ENCODE results near the gene KCNH1.
"Not testable (repeated sequence)": the region's sequence is repeated elsewhere in the genome, so short reads cannot be mapped to it uniquely, and the experiment has no call there.

KCNH1 gene

DNA sequence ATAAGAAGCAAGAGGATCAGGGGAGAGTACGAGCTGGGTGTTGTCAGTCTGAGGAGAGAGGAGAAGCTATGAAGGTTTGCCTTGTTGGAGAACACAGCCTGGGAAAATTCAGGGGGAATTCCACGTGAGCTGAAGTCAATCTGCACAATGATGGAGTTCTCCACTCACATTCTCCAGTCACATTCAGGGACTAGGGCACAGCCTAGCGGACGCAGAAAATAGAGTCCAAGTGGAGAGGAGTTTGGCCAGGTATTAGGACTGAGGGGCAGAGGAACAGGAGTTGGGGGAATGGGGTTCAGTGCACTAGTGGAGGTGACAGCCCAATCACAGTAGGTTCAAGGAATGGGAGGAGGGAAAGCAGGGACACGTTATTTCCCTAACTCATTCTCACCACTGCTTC, 124.0 kb downstream of the KCNH1 start:
- no peak for DNase-seq (ENCODE audit: low read depth)

DNA sequence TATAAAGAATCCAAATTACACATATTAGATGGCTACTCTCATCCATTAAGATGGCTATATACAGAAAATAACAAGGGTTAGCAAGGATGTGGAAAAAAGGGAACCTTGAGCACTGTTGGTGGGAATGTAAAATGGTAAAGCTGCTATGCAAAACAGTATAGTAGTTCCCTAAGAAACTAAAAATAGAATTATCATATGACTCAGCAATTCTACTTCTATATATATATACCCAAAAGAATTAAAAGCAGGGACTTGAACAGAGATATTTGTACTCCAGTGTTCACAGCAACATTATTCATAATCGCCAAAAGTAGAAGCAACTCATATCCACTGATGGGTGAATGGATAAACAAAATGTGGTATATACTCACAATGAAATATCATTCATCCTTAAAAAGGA, 126.1 kb downstream of the KCNH1 start:
- no peak for DNase-seq (ENCODE audit: low read depth)

DNA sequence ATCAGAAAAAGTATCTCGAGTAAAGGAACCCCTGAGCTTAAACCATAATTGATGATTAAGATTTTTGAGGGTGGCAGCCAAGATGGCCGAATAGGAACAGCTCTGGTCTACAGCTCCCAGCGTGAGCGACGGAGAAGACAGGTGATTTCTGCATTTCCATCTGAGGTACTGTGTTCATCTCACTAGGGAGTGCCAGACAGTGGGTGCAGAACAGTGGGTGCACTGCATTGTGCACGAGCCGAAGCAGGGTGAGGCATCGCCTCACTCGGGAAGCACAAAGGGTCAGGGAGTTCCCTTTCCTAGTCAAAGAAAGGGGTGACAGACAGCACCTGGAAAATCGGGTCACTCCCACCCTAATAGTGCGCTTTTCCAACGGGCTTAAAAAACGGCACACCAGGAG, 138.0 kb downstream of the KCNH1 start:
- not testable (repeated sequence) for DNase-seq (ENCODE audit: low read depth)

DNA sequence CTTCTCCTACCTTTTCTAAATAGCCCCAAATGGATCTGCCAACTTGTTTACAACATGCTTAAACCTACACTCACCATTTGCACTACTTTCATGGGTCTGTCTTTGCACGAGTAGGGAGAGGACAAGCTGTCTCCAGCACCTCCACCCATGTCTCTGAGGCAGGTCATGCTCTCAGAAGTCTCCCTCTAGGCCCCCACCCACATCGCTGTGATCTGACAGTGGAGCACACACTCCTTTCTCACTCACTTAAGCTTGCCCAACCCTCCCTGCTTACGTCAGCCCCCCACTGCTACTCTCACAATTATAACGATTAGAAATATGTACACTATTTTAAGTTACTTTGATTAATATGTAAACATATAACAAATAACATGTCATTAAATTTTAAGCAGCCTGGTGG, 141.1 kb downstream of the KCNH1 start:
- no peak for DNase-seq (ENCODE audit: low read depth)

DNA sequence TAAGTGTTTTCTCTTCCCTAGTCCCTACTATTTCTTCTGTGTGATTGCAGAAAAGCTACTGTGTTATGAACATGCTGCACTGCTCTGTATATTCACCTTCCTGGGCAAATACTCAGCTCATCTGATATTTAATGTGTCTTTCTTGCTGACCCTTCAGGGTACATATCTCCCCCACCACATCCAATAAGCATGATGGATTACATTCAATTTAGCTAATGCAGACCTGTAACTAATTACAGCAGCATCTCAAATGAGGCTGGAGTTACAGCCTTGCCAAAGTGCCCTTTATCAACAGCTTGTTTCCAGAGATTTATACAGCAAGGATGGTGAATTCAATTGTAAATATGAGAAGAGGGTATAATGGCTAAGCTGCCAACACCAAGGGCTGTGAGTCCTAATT, 144.0 kb downstream of the KCNH1 start:
- no peak for DNase-seq (ENCODE audit: low read depth)

DNA sequence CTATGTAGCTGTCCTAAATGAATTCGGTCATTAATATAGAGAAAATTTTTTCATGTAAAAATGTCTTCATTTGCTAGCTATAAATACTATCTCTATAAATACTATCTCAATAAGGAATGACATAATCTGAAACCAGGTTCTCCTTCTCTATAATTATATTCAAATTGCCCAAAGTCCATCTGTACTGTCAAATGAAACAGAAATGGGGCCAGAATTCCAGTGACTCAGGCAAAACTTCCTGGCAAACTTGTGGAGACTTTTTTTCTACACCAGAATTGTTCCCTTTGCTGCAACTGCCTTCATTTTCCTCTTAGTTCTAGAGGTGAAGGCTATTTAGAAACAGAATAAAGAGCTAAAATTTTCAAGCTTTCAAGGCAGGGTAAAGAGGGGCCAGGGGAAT, 152.5 kb downstream of the KCNH1 start:
- no peak for DNase-seq (ENCODE audit: low read depth)

DNA sequence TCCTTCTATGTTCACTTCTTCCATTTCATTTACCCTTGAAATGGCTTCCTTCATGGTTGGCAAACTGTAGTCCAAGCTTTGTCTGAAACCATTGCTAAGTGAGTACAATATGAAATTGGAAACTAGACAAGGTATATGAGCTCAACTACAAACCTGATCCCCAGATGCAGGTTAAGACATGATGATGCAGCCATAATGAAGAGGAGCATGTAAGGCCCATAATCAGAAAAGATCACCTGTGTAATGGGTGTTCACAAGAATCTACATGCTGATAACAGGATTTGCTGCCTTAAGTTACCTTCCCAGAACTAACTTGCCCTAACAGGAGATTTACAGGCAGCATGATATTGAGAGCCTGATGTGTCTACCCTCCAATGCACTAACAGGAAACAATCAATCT, 153.9 kb downstream of the KCNH1 start:
- DNase-seq (ENCODE audit: low read depth): no peak

DNA sequence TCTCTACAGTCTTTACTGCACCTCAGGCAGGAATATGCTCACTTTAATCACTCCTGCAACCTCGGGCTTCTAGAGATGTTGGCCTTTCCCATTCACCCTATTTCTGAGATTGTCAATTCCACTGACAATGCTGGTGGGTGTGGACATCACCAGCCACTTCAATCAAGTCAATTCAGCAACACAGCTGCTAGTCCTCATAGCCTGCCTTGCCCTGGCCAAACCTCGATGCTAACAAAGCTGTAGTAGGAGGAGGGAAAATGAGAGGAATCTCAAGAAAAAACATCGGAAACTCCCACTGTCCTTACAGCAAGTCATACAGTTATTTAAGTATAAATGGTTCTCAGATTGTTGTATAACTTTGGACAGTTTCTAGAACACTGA, 155.0 kb downstream of the KCNH1 start:
- no peak for DNase-seq (ENCODE audit: low read depth)

DNA sequence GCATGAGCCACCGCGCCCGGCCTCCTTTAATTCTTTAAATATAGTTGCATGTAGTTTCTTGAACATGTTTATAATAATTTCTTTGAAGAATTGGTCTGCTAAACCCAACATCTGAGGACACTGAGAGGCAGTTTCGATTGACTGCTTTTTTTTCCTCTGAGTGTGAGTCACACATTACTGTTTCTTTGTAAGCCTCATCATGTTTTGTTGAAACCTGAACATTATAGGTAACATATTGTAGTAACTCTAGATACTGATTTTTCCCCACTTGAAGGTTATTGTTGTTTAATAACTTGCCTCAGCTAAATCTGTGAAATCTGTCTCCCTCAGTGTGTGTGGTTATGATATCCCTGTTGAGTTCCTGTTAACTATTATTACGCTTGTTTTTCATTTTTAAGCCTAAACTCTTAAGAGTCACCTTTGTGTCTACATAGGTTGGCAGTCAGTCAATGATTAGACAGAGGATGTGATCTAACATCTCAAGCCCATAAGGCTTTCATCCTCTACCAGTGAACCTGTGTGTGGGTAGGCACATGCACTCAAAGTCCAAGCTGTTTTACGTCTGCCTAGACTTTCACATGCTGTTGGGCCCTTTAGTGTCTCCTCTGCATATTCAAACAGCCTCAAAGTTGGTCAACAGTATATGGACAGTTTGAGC, 155.5 kb downstream of the KCNH1 start:
- DNase-seq (ENCODE audit: low read depth): no peak

DNA sequence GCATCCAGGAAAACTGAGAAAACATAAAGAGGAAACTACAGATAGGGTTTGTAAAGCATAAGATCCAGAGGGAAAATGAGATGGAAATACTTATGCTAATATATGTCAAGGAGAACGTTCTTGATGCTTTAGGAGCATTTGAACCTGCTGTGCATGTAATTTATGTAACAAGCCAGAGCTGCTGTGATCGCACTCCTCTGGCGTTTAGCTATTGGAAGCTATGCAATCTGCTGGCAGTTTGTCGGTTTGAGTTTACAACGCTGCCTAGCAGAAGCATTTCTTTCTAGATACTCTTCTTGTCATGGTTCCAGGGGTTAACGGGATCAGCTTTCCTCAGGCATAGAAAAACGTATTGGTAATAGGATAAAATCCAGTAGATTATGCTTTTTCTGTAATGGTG, 182.7 kb downstream of the KCNH1 start:
- no peak for DNase-seq (ENCODE audit: low read depth)

DNA sequence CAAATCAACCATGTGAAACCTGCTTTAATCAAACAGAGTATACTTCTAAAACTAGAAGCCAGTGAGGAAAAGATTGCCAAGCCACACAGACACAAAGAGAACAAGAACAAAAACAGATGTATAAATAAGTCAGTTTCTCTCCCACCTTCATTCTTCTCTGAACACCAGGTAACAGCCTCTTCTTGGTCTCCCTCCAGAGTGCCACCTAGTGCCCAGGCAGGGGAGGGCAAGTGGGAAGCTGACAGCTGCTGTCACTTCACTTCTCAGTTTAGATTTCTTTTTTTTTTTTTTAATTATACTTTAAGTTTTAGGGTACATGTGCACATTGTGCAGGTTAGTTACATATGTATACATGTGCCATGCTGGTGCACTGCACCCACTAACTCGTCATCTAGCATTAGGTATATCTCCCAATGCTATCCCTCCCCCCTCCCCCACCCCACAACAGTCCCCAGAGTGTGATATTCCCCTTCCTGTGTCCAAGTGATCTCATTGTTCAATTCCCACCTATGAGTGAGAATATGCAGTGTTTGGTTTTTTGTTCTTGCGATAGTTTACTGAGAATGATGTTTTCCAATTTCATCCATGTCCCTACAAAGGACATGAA, 183.9 kb downstream of the KCNH1 start:
- DNase-seq (ENCODE audit: low read depth): peak; percentile 22

DNA sequence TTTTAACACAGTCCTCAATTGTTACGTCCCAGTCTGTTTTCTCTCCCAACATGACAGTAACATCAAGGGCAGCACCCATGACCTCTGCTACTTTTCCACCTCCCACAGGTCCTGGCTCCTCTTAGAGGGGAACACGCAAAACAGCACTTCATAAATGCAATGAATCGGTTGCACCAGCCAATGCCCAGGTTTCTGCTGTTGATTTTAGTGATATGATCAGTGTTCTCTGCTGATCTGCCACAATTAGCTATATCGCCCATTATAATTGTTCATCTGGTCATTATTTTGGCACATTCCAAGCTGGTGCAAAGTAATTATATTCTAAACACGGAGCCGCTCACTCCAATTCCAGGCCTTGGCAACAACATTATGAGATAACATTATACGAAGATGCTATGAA, 184.5 kb downstream of the KCNH1 start:
- DNase-seq (ENCODE audit: low read depth): no peak

DNA sequence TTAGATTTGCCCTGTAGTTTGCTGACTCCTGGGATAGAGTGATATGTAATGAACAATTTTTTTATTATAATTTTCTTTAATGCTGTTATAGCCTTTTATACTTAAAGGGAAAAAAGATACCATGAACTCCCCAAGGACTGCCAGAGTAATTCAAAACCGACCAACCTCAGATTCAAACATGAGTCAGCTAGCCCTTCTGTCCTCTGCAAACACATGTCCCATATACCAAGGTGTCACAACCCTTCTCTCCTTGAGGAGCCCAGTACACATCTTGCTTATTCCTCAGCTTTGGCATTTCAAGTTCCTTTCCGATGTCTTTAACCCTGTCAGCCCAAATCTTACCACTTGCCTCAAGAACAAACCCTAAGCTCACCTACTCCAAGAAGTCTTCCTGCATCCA, 184.9 kb downstream of the KCNH1 start:
- DNase-seq (ENCODE audit: low read depth): no peak

DNA sequence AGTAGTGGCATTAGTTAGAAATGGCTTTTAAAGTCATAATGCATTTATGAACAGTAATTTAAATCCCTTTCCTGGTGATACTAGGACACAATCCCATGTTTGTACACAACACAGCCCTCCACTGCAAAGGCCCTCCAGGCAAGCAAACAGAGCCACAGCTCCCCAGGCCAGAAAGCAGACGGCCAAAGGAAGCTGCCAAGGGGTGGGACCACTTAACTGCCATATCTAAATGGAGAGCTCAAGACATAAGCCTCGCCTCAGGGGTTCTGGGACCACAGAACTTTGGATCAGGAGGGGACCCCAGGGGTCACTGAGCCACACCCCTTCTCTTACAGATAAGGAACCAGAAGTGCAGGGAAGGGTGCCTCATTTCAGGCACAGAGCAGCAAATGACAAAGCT, 189.7 kb downstream of the KCNH1 start:
- DNase-seq (ENCODE audit: low read depth): no peak

DNA sequence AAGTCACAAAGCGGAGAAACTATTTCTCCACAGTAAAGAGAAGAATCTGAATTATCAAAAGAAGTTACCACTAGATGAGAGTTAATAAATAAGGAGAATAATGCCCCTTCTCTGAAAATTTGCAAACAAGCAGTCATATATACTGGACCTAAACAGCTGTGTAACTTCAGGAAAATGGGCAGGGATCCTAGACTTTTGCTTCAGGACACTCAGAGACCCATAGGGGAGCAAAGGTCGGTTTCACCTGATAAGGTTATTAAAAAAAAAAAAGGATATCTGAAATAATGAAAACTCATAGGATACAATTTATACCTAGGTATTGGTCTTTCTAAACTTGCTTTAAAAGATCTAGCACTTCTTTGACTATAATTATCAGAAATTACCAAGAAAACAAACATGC, 191.4 kb downstream of the KCNH1 start:
- no peak for DNase-seq (ENCODE audit: low read depth)

DNA sequence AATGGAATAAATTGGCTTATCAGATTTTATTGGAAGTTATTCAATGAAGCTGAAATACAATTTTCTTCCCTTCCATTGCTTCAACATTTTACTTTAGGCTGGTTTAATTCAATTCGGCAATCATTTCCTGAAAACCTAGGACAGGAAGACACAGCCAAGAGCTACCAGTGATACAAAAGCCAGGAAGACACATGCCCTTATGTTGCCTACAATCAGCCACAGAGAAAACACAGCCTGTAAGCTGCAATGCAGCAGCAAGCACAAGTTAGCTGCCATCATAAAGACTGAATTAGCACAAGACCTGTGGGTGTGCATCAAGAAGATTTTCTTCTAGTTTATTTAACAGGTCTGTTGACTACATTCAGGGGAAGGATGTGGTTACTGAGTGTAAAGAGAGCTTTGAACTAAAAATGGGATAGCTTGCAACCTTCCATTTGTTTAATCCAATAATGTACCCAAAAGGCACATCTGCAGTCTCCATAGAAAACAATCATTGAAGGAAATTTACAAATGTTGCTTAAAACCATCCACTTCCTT, 193.8 kb downstream of the KCNH1 start:
- no peak for DNase-seq (ENCODE audit: low read depth)

DNA sequence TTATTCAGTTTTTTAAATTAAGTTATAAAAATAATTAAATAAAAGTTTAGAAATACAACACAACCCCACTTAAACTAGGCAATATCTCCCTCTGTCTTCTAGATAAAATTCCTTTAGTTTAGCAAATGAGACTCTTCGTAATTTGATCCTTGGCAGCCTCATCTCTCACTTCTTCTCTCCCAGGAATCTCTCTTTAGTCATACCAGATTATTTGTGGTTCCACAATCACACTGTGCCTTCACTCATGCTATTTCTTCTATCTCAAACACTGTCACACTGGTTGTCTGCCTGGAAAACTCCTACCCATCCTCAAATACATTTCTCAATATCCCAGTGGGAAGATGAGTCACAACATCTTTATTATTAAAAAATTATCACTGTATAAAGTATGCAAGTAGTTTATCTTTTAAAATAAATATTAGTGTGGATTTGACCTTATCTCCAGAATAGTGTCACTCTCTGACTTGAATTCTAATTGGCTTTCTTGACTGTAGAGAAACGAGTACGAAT, 195.5 kb downstream of the KCNH1 start:
- no peak for DNase-seq (ENCODE audit: low read depth)

DNA sequence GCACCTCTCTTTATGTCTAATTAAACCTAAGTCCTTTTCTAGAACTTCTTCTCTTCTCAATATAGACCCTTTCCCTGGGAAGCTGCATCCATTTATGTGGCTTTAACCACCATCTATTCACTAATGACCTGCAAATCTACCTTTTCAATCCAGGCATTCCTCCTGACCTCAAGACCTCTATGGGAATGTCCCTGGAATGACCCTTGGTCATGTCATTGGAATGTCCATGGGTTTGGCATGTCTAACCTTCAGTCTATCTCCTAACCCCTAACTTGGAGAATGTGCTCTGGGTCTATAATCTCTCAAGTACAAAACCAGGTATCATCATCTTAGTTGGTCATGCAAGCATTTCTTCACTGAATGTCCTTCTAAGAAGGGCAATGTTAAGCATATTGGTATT, 196.1 kb downstream of the KCNH1 start:
- no peak for DNase-seq (ENCODE audit: low read depth)

DNA sequence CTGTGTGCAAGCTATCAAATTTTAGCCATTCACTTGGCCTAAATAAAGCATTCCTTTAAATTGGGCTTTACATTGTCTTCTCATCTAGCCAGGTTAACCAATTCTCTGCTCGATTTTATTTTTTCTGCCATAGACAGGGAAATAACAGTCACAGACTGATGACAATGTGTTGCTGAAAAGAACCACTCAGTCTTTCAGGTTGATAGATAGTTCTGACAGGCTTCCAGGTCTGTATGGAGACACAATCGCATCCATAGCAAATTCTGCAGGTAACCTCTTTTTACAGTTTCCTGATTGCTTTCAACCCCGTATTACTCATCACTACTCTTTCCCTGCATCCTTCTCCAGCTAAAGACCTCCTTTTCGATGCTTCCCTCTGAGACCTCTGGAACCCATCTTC, 198.0 kb downstream of the KCNH1 start:
- no peak for DNase-seq (ENCODE audit: low read depth)

DNA sequence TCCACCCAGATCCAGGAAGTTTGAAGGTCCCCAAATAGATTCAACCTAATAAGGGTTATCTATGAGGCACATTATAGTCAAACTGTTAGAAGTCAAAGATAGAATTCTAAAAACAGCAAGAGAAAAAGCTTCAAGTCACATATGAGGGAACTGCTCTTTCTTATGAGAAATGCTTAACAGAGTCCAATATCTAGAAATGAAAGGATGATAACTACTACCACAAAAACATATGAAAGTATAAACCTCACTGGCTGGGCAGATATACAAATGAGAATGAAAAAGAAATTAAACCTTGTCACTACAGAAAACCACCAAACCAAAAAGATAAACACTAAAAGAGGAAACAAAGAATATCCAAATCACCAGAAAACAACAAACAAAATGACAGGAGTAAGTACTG, 201.8 kb downstream of the KCNH1 start:
- no peak for DNase-seq (ENCODE audit: low read depth)

DNA sequence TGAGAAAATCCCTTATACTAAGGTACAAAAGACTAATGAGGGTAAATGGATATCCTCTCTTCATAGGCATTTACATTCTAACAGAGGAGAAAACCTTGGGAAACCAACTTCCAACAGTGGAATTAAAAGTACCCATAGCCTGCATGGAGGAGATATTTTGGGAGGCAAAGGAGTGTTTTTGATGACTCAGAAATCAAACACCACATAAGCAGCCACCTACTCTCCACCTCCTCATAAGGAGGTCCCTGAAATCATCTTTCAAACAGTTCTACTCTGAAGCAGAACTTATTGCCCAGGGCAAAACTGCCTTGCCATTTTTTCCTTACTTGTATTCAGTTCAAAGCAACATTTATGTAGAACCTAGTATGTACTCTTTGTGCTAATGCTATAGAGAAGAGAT, 211.3 kb downstream of the KCNH1 start:
- no peak for DNase-seq (ENCODE audit: low read depth)

DNA sequence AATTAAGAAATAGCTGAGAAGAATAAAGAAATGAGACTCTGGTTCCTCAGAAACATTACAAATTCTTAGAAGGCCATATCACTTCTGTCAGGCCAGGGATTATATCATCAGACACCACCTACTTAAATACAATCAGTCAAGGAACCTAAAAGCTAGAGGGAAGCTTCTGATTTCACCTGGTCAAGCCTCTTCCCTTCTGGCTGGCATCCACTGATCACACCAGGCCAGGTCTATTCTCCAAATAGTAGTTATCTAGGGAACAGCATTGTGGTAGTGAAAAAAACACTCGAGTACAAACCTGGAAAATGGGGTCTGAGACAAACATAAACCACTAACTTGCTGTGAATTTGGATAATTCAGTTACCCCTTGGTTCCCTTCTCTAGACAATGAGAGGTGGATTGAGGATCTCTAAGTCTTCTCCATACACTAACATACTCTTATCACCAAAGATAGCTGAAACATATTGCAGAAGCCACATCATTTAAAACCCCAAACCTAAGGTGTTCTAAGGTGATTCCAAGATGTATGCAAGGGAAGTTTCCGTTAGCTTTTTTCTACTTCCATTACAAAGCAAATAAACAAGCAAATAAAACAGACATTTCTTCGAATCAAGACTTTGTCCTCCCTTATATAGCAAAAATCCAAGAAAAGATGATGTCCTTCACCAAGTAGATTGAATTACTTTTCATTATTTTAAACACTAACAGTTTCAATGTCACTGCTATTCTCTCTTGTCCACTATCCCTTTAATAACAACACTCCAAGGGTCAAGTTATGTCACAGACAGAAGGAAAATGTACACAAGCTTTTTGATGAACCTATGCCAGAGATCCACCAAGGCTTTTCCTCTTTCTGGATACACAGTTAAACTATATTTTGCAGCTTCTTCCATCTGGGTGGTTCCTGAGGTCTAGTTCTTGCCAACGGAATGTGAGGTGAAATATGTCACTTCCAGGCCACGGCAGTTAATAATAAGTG, 212.9 kb downstream of the KCNH1 start:
- no peak for DNase-seq (ENCODE audit: low read depth)

DNA sequence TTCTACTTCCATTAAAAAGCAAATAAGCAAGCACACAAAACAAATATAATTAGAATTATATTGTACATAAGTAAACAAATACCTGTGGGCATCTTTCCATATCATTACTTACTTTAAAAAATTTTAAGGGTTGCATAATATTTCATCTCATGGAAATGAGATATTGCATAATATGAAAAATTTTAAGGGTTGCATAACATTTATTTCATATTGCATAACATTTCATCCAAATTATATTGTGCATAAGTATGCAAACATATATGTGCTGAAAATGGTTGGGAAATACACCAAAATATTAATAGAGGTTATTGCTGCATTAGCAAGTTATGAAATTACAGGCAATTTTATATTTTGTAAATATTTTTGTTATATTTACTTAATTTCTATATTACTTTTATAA, 213.7 kb downstream of the KCNH1 start:
- DNase-seq (ENCODE audit: low read depth): no peak

Data from activated gamma-delta T cell treated with anti-CD3 and anti-CD28 coated beads, Interleukin-2, amount 50 U/mL, for 16 hours (primary cell).